ENCODE data around the gene SLITRK3. TPM values are rescaled to one million over a fixed set of nuclear protein-coding genes. Genes with fewer than 3 reads are reported as not detected.

SLITRK3 gene
- total and polyA plus RNA-seq, 2 experiments from 2014 or later = 1.2 to 1.7 TPM

DNA sequence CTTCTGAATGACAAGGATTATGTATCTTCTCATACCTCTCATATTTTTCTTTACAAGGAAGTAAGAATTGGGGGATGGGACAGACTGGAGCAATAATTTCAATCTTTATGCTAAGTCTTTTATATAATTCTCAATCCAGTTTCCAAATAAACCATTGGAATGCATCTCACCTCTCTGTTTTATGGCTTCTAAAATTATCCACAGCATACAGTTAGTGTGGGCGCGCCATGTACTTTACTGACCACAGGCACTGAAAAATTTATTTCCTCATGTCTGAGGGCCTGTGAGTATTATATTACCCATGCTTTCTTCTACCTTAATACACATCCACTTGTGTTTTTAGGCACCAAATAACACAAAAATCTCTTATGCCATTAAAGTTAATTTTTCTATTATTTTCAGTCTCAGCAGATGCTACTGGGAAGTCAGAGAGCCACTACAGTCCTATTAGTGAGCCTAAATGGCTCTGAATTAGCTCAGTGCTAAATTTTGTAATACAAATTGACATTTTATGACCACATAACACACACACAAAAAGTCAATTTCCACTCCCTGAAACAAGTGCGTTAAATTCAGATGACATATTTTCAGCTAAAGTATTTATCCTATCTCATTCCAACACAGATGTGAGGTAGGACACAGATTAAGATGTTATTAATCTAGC, 39.3 kb downstream of the SLITRK3 start:
- TF ChIP-seq NANOG (IDR thresholded peaks at IDR 0.05; ENCODE audit: borderline replicate concordance) = no peak
- TF ChIP-seq, protein P1, sequence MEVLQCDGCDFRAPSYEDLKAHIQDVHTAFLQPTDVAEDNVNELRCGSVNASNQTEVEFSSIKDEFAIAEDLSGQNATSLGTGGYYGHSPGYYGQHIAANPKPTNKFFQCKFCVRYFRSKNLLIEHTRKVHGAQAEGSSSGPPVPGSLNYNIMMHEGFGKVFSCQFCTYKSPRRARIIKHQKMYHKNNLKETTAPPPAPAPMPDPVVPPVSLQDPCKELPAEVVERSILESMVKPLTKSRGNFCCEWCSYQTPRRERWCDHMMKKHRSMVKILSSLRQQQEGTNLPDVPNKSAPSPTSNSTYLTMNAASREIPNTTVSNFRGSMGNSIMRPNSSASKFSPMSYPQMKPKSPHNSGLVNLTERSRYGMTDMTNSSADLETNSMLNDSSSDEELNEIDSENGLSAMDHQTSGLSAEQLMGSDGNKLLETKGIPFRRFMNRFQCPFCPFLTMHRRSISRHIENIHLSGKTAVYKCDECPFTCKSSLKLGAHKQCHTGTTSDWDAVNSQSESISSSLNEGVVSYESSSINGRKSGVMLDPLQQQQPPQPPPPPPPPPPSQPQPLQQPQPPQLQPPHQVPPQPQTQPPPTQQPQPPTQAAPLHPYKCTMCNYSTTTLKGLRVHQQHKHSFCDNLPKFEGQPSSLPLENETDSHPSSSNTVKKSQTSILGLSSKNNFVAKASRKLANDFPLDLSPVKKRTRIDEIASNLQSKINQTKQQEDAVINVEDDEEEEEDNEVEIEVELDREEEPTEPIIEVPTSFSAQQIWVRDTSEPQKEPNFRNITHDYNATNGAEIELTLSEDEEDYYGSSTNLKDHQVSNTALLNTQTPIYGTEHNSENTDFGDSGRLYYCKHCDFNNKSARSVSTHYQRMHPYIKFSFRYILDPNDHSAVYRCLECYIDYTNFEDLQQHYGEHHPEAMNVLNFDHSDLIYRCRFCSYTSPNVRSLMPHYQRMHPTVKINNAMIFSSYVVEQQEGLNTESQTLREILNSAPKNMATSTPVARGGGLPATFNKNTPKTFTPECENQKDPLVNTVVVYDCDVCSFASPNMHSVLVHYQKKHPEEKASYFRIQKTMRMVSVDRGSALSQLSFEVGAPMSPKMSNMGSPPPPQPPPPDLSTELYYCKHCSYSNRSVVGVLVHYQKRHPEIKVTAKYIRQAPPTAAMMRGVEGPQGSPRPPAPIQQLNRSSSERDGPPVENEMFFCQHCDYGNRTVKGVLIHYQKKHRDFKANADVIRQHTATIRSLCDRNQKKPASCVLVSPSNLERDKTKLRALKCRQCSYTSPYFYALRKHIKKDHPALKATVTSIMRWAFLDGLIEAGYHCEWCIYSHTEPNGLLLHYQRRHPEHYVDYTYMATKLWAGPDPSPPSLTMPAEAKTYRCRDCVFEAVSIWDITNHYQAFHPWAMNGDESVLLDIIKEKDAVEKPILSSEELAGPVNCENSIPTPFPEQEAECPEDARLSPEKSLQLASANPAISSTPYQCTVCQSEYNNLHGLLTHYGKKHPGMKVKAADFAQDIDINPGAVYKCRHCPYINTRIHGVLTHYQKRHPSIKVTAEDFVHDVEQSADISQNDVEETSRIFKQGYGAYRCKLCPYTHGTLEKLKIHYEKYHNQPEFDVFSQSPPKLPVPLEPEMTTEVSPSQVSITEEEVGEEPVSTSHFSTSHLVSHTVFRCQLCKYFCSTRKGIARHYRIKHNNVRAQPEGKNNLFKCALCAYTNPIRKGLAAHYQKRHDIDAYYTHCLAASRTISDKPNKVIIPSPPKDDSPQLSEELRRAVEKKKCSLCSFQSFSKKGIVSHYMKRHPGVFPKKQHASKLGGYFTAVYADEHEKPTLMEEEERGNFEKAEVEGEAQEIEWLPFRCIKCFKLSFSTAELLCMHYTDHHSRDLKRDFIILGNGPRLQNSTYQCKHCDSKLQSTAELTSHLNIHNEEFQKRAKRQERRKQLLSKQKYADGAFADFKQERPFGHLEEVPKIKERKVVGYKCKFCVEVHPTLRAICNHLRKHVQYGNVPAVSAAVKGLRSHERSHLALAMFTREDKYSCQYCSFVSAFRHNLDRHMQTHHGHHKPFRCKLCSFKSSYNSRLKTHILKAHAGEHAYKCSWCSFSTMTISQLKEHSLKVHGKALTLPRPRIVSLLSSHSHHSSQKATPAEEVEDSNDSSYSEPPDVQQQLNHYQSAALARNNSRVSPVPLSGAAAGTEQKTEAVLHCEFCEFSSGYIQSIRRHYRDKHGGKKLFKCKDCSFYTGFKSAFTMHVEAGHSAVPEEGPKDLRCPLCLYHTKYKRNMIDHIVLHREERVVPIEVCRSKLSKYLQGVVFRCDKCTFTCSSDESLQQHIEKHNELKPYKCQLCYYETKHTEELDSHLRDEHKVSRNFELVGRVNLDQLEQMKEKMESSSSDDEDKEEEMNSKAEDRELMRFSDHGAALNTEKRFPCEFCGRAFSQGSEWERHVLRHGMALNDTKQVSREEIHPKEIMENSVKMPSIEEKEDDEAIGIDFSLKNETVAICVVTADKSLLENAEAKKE (CRISPR knock-in tag; IDR thresholded peaks at IDR 0.05) = no peak
- TF ChIP-seq, protein P2, sequence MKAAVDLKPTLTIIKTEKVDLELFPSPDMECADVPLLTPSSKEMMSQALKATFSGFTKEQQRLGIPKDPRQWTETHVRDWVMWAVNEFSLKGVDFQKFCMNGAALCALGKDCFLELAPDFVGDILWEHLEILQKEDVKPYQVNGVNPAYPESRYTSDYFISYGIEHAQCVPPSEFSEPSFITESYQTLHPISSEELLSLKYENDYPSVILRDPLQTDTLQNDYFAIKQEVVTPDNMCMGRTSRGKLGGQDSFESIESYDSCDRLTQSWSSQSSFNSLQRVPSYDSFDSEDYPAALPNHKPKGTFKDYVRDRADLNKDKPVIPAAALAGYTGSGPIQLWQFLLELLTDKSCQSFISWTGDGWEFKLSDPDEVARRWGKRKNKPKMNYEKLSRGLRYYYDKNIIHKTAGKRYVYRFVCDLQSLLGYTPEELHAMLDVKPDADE (IDR thresholded peaks at IDR 0.05) = no peak
- no peak for TF ChIP-seq ZNF114 (CRISPR knock-in tag; IDR thresholded peaks at IDR 0.05)
- no peak for TF ChIP-seq STAT1 (IDR thresholded peaks at IDR 0.05; ENCODE audit: unreplicated experiment)
- TF ChIP-seq EZH2 (IDR thresholded peaks at IDR 0.05; ENCODE audit: low read depth, unreplicated experiment) = no peak
- no peak for TF ChIP-seq EZH2phosphoT487 (IDR thresholded peaks at IDR 0.05; ENCODE audit: unreplicated experiment)
- TF ChIP-seq CREB1 (CRISPR knock-in tag; IDR thresholded peaks at IDR 0.05; ENCODE audit: low read depth) = no peak
- TF ChIP-seq POLR2AphosphoS5 (IDR thresholded peaks at IDR 0.05; ENCODE audit: low read depth) = no peak
- Mint-ChIP-seq H3K27me3 (ENCODE audit: insufficient read depth, low read depth, poor library complexity) (no peaks in the 10 kb centered on the region), H3K9me3 (no peaks in the 10 kb centered on the region), H3K4me1 (no peaks in the 10 kb centered on the region), H3K4me3 (no peak overlapping the region), H3K27ac (no peak overlapping the region), H3K36me3 (ENCODE audit: low read depth) (no peaks in the 10 kb centered on the region)
- no peak for ATAC-seq
- Histone ChIP-seq H2AFZ (no peak overlapping the region), H3K4me3 (no peak overlapping the region), H4K20me1 (replicated peaks; ENCODE audit: insufficient read depth) (no peaks in the 10 kb centered on the region), H3K36me3 (ENCODE audit: insufficient read depth) (no peaks in the 10 kb centered on the region), H3F3A (replicated peaks; ENCODE audit: low read depth) (no peaks in the 10 kb centered on the region), H3K27ac (ENCODE audit: low read depth) (no peak overlapping the region), H3K27me3 (ENCODE audit: insufficient read depth) (no peaks in the 10 kb centered on the region), H3K4me1 (ENCODE audit: insufficient read depth) (no peaks in the 10 kb centered on the region), H3K9me2 (ENCODE audit: insufficient read depth) (0 out of 2 replicates have a peak, but pooled peaks cover 3% of the 10 kb centered on the region), H3K4me2 (no peak overlapping the region), H3K79me2 (replicated peaks; ENCODE audit: insufficient read depth) (no peaks in the 10 kb centered on the region)
- DNase-seq (ENCODE audit: low spot score) = no peak

Data from GM23338 (cell line).